ENCODE measurements around the gene EFCAB6.

Gene EFCAB6

GRCh38 chr22:43844560-43845545 is 32.7 kb upstream of the EFCAB6 start:
- Histone ChIP-seq H4K20me1 (ENCODE audit: insufficient read depth, low read length) (peaks cover 5% of the 10 kb centered on the region; the same call in 1 of the 2 replicates), H3K27ac (ENCODE audit: low read length) (no peak overlapping the region), H2AFZ (ENCODE audit: low read depth, low read length) (no peak overlapping the region), H3K27me3 (ENCODE audit: insufficient read depth, low read length, poor library complexity) (no peaks in the 10 kb centered on the region), H3K4me3 (ENCODE audit: low read depth in 1 of 2, low read length in 2 of 2) (no peak overlapping the region), H3K4me1 (ENCODE audit: insufficient read depth, low read length) (no peaks in the 10 kb centered on the region), H3K9ac (ENCODE audit: low read depth, low read length) (no peak overlapping the region), H3K36me3 (ENCODE audit: insufficient read depth, low read length) (no peaks in the 10 kb centered on the region), H3K79me2 (ENCODE audit: insufficient read depth, low read length) (no peaks in the 10 kb centered on the region), H3K4me2 (ENCODE audit: insufficient read depth, low read length) (no peak overlapping the region), H3K9me3 (ENCODE audit: insufficient read depth, low read length, severe bottlenecking) (no peaks in the 10 kb centered on the region)
- DNase-seq = no peak
- no peak for ATAC-seq (ENCODE audit: insufficient read depth, low read depth)
- TF ChIP-seq, protein P1, sequence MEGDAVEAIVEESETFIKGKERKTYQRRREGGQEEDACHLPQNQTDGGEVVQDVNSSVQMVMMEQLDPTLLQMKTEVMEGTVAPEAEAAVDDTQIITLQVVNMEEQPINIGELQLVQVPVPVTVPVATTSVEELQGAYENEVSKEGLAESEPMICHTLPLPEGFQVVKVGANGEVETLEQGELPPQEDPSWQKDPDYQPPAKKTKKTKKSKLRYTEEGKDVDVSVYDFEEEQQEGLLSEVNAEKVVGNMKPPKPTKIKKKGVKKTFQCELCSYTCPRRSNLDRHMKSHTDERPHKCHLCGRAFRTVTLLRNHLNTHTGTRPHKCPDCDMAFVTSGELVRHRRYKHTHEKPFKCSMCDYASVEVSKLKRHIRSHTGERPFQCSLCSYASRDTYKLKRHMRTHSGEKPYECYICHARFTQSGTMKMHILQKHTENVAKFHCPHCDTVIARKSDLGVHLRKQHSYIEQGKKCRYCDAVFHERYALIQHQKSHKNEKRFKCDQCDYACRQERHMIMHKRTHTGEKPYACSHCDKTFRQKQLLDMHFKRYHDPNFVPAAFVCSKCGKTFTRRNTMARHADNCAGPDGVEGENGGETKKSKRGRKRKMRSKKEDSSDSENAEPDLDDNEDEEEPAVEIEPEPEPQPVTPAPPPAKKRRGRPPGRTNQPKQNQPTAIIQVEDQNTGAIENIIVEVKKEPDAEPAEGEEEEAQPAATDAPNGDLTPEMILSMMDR (IDR thresholded peaks at IDR 0.05; ENCODE audit: borderline replicate concordance, extremely low read depth, low read length, poor library complexity, severe bottlenecking) = no peak
- TF ChIP-seq EZH2 (IDR thresholded peaks at IDR 0.05; ENCODE audit: borderline replicate concordance, low read depth, low read length, severe bottlenecking) = no peak

GRCh38 chr22:43843783-43844530 is 31.9 kb upstream of the EFCAB6 start:
- Histone ChIP-seq H3K4me2 (ENCODE audit: insufficient read depth, low read length) (no peak overlapping the region), H3K4me3 (ENCODE audit: low read depth in 1 of 2, low read length in 2 of 2) (no peak overlapping the region), H3K9me3 (ENCODE audit: insufficient read depth, low read length, severe bottlenecking) (no peaks in the 10 kb centered on the region), H3K27me3 (ENCODE audit: insufficient read depth, low read length, poor library complexity) (no peaks in the 10 kb centered on the region), H2AFZ (ENCODE audit: low read depth, low read length) (no peak overlapping the region), H3K36me3 (ENCODE audit: insufficient read depth, low read length) (no peaks in the 10 kb centered on the region), H3K27ac (ENCODE audit: low read length) (no peak overlapping the region), H4K20me1 (ENCODE audit: insufficient read depth, low read length) (peaks cover 5% of the 10 kb centered on the region; the same call in 1 of the 2 replicates), H3K9ac (ENCODE audit: low read depth, low read length) (no peak overlapping the region), H3K4me1 (ENCODE audit: insufficient read depth, low read length) (no peaks in the 10 kb centered on the region), H3K79me2 (ENCODE audit: insufficient read depth, low read length) (no peaks in the 10 kb centered on the region)
- DNase-seq (no peak), ATAC-seq (ENCODE audit: insufficient read depth, low read depth) (no peak)
- TF ChIP-seq, protein P1 (IDR thresholded peaks at IDR 0.05; ENCODE audit: borderline replicate concordance, extremely low read depth, low read length, poor library complexity, severe bottlenecking) = no peak
- TF ChIP-seq EZH2 (IDR thresholded peaks at IDR 0.05; ENCODE audit: borderline replicate concordance, low read depth, low read length, severe bottlenecking) = no peak

GRCh38 chr22:43841742-43842141 is 29.6 kb upstream of the EFCAB6 start:
- DNase-seq (no peak), ATAC-seq (ENCODE audit: insufficient read depth, low read depth) (no peak)
- H3K4me1 ChIP-seq (ENCODE audit: insufficient read depth, low read length) = no peaks in the 10 kb centered on the region
- H3K9me3 ChIP-seq (ENCODE audit: insufficient read depth, low read length, severe bottlenecking) = no peaks in the 10 kb centered on the region
- H4K20me1 ChIP-seq (ENCODE audit: insufficient read depth, low read length) = no peaks in the 10 kb centered on the region
- no peak overlapping the region for H3K4me3 ChIP-seq (ENCODE audit: low read depth in 1 of 2, low read length in 2 of 2)
- H2AFZ ChIP-seq (ENCODE audit: low read depth, low read length) = no peak overlapping the region
- no peaks in the 10 kb centered on the region for H3K27me3 ChIP-seq (ENCODE audit: insufficient read depth, low read length, poor library complexity)
- H3K9ac ChIP-seq (ENCODE audit: low read depth, low read length) = no peak overlapping the region
- no peaks in the 10 kb centered on the region for H3K79me2 ChIP-seq (ENCODE audit: insufficient read depth, low read length)
- no peaks in the 10 kb centered on the region for H3K36me3 ChIP-seq (ENCODE audit: insufficient read depth, low read length)
- no peak overlapping the region for H3K27ac ChIP-seq (ENCODE audit: low read length)
- H3K4me2 ChIP-seq (ENCODE audit: insufficient read depth, low read length) = no peak overlapping the region
- TF ChIP-seq, protein P1 (IDR thresholded peaks at IDR 0.05; ENCODE audit: borderline replicate concordance, extremely low read depth, low read length, poor library complexity, severe bottlenecking) = no peak
- no peak for TF ChIP-seq EZH2 (IDR thresholded peaks at IDR 0.05; ENCODE audit: borderline replicate concordance, low read depth, low read length, severe bottlenecking)
